Activated naive CD4-positive, alpha-beta T cell treated with anti-CD3 and anti-CD28 coated beads for 36 hours (primary cell): ENCODE results near the gene TIAM2. TPM values are rescaled to one million over a fixed set of nuclear protein-coding genes. Genes with fewer than 3 reads are reported as not detected.

Source experiments
- CTCF ChIA-PET: fragments of 350-600 bp; sonication (Branson Sonifier 250); formaldehyde crosslinking; loops from one replicate; lab custom pipeline; 2021; ENCODE audit warnings: antibody characterized with exemption; lab: Charles Lee
- DNase-seq: peaks from one replicate; pipeline ENCODE4 v3.0.0-alpha.2; 2020
- H3K27ac Mint-ChIP-seq: one replicate; pipeline ENCODE4 v1.8.0; 2021; ENCODE audit warnings: mild to moderate bottlenecking, mixed read lengths
- H3K27me3 Mint-ChIP-seq: one replicate; pipeline ENCODE4 v1.8.0; 2021; ENCODE audit warnings: low read depth, mixed read lengths
- H3K36me3 Mint-ChIP-seq: one replicate; pipeline ENCODE4 v1.8.0; 2021; ENCODE audit warnings: low read depth, mixed read lengths
- H3K4me1 Mint-ChIP-seq: one replicate; pipeline ENCODE4 v1.8.0; 2021; ENCODE audit warnings: low read depth, mixed read lengths
- H3K4me3 Mint-ChIP-seq: one replicate; pipeline ENCODE4 v1.8.0; 2021; ENCODE audit warnings: mild to moderate bottlenecking, moderate library complexity, mixed read lengths
- H3K9me3 Mint-ChIP-seq: one replicate; pipeline ENCODE4 v1.8.0; 2021; ENCODE audit warnings: mixed read lengths
- intact Hi-C: fragments of 100-400 bp; cut with micrococcal nuclease; formaldehyde crosslinking; loops from one replicate; pipeline ENCODE4 v1.15.1; 2023
- total RNA-seq, 2 experiments: library from RNA; stranded (reverse); gene quantifications; one replicate each; pipeline ENCODE4 v1.2.3, GENCODE V29; 2021

TIAM2 gene
- total RNA-seq, 2 experiments from 2014 or later = 1.6 to 3.0 TPM

GRCh38 chr6:155154158-155154830 lies 159.2 kb downstream of the TIAM2 start:
- intact Hi-C loops = loop anchor here (1.0 to 5.0 kb wide), 6 partner anchors 17 to 382 kb away; no protein-coding TSS in a partner anchor
- H3K4me3 Mint-ChIP-seq = no peak overlapping the region
- H3K9me3 Mint-ChIP-seq = no peaks in the 10 kb centered on the region
- CTCF ChIA-PET = interaction anchor here (0.9 to 1.6 kb wide), 4 partner anchors 11 to 105 kb away, joined by 3 to 6 read pairs (median 4); no protein-coding TSS in a partner anchor
- peaks cover 70% of the 10 kb centered on the region for H3K4me1 Mint-ChIP-seq
- H3K36me3 Mint-ChIP-seq = no peaks in the 10 kb centered on the region
- peak; percentile 42 for DNase-seq
- H3K27me3 Mint-ChIP-seq = no peaks in the 10 kb centered on the region
- peak overlapping the region; percentile 89 for H3K27ac Mint-ChIP-seq

- CTCF ChIA-PET = interaction anchor here (1.6 kb wide), 1 partner anchor 10 kb away, joined by 3 read pairs; no protein-coding TSS in a partner anchor
- Mint-ChIP-seq H3K9me3 (peaks cover 4% of the 10 kb centered on the region), H3K4me3 (no peak overlapping the region), H3K4me1 (peaks cover 66% of the 10 kb centered on the region), H3K36me3 (peaks cover 2% of the 10 kb centered on the region), H3K27ac (no peak overlapping the region), H3K27me3 (no peaks in the 10 kb centered on the region)
- no peak for DNase-seq
- intact Hi-C loops = loop anchor here (5.0 kb wide), 1 partner anchor 549 kb away; no protein-coding TSS in a partner anchor
These were observed 160.8 kb downstream of the TIAM2 start for GRCh38 chr6:155155787-155156447.

- CTCF ChIA-PET = interaction anchor here (0.6 kb wide), 1 partner anchor 179 kb away, joined by 3 read pairs; no protein-coding TSS in a partner anchor
- peaks cover 4% of the 10 kb centered on the region for H3K9me3 Mint-ChIP-seq
- H3K27ac Mint-ChIP-seq = peak overlapping the region; percentile 13
- intact Hi-C loops = loop anchor here (5.0 kb wide), 1 partner anchor 550 kb away; no protein-coding TSS in a partner anchor
- H3K27me3 Mint-ChIP-seq = no peaks in the 10 kb centered on the region
- peaks cover 2% of the 10 kb centered on the region for H3K36me3 Mint-ChIP-seq
- DNase-seq = no peak
- no peak overlapping the region for H3K4me3 Mint-ChIP-seq
- peaks cover 66% of the 10 kb centered on the region for H3K4me1 Mint-ChIP-seq
These were observed 162.0 kb downstream of the TIAM2 start for GRCh38 chr6:155157101-155157500.

- H3K4me1 Mint-ChIP-seq = peaks cover 61% of the 10 kb centered on the region
These were observed 163.1 kb downstream of the TIAM2 start for GRCh38 chr6:155158030-155158843.

GRCh38 chr6:155162682-155163081 lies 167.6 kb downstream of the TIAM2 start:
- CTCF ChIA-PET = no interaction called here
- H3K4me1 Mint-ChIP-seq = peaks cover 23% of the 10 kb centered on the region
- DNase-seq = no peak
- H3K4me3 Mint-ChIP-seq = no peak overlapping the region
- peaks cover 4% of the 10 kb centered on the region for H3K27me3 Mint-ChIP-seq
- peaks cover 4% of the 10 kb centered on the region for H3K9me3 Mint-ChIP-seq
- intact Hi-C loops = no loop called here
- H3K27ac Mint-ChIP-seq = no peak overlapping the region
- H3K36me3 Mint-ChIP-seq = peaks cover 2% of the 10 kb centered on the region

More at GRCh38 chr6:155158030-155158843, 163.1 kb downstream of the TIAM2 start:
- Mint-ChIP-seq H3K9me3 (peaks cover 4% of the 10 kb centered on the region), H3K4me3 (no peak overlapping the region), H3K36me3 (peaks cover 2% of the 10 kb centered on the region), H3K27me3 (peaks cover 2% of the 10 kb centered on the region), H3K27ac (peak overlapping the region; percentile 76)
- intact Hi-C loops = loop anchor here (1.0 to 5.0 kb wide), 4 partner anchors 13 to 551 kb away; no protein-coding TSS in a partner anchor
- CTCF ChIA-PET = interaction anchor here (0.7 to 1.2 kb wide), 2 partner anchors 217 to 289 kb away, joined by 3 to 4 read pairs; no protein-coding TSS in a partner anchor
- DNase-seq = no peak

DNA sequence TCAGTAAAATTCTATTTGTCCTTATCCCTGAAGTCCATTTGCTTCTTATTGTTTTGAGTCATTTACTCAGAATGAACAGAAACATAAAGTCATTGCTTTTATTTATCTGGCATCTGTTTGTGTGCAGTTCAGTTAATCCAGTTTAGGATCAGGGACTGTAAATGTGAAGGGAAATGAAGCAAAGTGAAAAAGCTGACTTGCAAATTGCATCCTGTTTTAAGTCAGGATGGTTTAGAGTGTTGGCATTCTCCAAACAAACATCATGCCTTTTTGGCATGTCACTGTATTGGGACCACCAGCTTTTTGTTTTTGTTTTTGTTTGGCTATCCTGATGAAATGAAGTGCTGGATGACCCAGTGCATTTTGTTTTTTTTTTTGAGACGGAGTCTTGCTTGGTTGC lies 168.5 kb downstream of the TIAM2 start:
- H3K27me3 Mint-ChIP-seq = peaks cover 4% of the 10 kb centered on the region
- CTCF ChIA-PET = interaction anchor here (0.5 to 0.6 kb wide), 2 partner anchors 408 to 522 kb away, joined by 3 read pairs; no protein-coding TSS in a partner anchor

GRCh38 chr6:155165029-155165710 lies 170.1 kb downstream of the TIAM2 start:
- no peak overlapping the region for H3K4me3 Mint-ChIP-seq
- CTCF ChIA-PET = interaction anchor here (1.0 kb wide), 1 partner anchor 10 kb away, joined by 3 read pairs; no protein-coding TSS in a partner anchor
- DNase-seq = no peak
- intact Hi-C loops = no loop called here
- no peaks in the 10 kb centered on the region for H3K36me3 Mint-ChIP-seq
- H3K9me3 Mint-ChIP-seq = no peaks in the 10 kb centered on the region
- peaks cover 8% of the 10 kb centered on the region for H3K4me1 Mint-ChIP-seq
- H3K27ac Mint-ChIP-seq = no peak overlapping the region
- peaks cover 4% of the 10 kb centered on the region for H3K27me3 Mint-ChIP-seq

More for the DNA sequence above, 168.5 kb downstream of the TIAM2 start:
- H3K4me1 Mint-ChIP-seq = peaks cover 14% of the 10 kb centered on the region
- peaks cover 2% of the 10 kb centered on the region for H3K36me3 Mint-ChIP-seq
- H3K27ac Mint-ChIP-seq = no peak overlapping the region
- H3K4me3 Mint-ChIP-seq = no peak overlapping the region
- peaks cover 4% of the 10 kb centered on the region for H3K9me3 Mint-ChIP-seq
- intact Hi-C loops = no loop called here
- DNase-seq = no peak

- peaks cover 51% of the 10 kb centered on the region for H3K4me1 Mint-ChIP-seq
- no peaks in the 10 kb centered on the region for H3K9me3 Mint-ChIP-seq
- intact Hi-C loops = loop anchor here (2.0 to 10.0 kb wide), 4 partner anchors 176 to 1013 kb away; partner anchors contain the start of gene TIAM2
- H3K27me3 Mint-ChIP-seq = no peaks in the 10 kb centered on the region
- H3K4me3 Mint-ChIP-seq = no peak overlapping the region
- peak overlapping the region; percentile 85 for H3K27ac Mint-ChIP-seq
- no peaks in the 10 kb centered on the region for H3K36me3 Mint-ChIP-seq
- CTCF ChIA-PET = interaction anchor here (0.6 to 4.4 kb wide), 5 partner anchors 12 to 397 kb away, joined by 3 to 101 read pairs (median 3); no protein-coding TSS in a partner anchor
- DNase-seq = no peak
These were observed 175.4 kb downstream of the TIAM2 start for GRCh38 chr6:155170519-155170918.

GRCh38 chr6:155171109-155171746 lies 176.1 kb downstream of the TIAM2 start:
- H3K27ac Mint-ChIP-seq = peak overlapping the region; percentile 85
- intact Hi-C loops = loop anchor here (1.0 to 10.0 kb wide), 20 partner anchors 13 to 1014 kb away; partner anchors contain the start of genes TFB1M and TIAM2
- no peaks in the 10 kb centered on the region for H3K9me3 Mint-ChIP-seq
- H3K4me3 Mint-ChIP-seq = no peak overlapping the region
- no peaks in the 10 kb centered on the region for H3K36me3 Mint-ChIP-seq
- H3K4me1 Mint-ChIP-seq = peaks cover 51% of the 10 kb centered on the region
- DNase-seq = peak; percentile 96
- CTCF ChIA-PET = interaction anchor here (0.6 to 4.4 kb wide), 8 partner anchors 11 to 397 kb away, joined by 3 to 101 read pairs (median 4); no protein-coding TSS in a partner anchor
- H3K27me3 Mint-ChIP-seq = no peaks in the 10 kb centered on the region

- DNase-seq = peak; percentile 25
- H3K27ac Mint-ChIP-seq = peak overlapping the region; percentile 72
- intact Hi-C loops = loop anchor here (1.0 to 10.0 kb wide), 20 partner anchors 14 to 1015 kb away; partner anchors contain the start of genes TFB1M and TIAM2
- H3K9me3 Mint-ChIP-seq = no peaks in the 10 kb centered on the region
- H3K27me3 Mint-ChIP-seq = no peaks in the 10 kb centered on the region
- peaks cover 51% of the 10 kb centered on the region for H3K4me1 Mint-ChIP-seq
- no peaks in the 10 kb centered on the region for H3K36me3 Mint-ChIP-seq
- no peak overlapping the region for H3K4me3 Mint-ChIP-seq
- CTCF ChIA-PET = interaction anchor here (0.6 to 4.4 kb wide), 11 partner anchors 11 to 352 kb away, joined by 3 to 101 read pairs (median 4); no protein-coding TSS in a partner anchor
These were observed 176.8 kb downstream of the TIAM2 start for GRCh38 chr6:155171747-155172449.
